ENCODE data around the gene ARHGDIG. TPM values are rescaled to one million over a fixed set of nuclear protein-coding genes. Genes with fewer than 3 reads are reported as not detected.

Gene ARHGDIG
- total RNA-seq, 2 donors from 2014 or later, result 2.4 to 6.5 TPM

DNA sequence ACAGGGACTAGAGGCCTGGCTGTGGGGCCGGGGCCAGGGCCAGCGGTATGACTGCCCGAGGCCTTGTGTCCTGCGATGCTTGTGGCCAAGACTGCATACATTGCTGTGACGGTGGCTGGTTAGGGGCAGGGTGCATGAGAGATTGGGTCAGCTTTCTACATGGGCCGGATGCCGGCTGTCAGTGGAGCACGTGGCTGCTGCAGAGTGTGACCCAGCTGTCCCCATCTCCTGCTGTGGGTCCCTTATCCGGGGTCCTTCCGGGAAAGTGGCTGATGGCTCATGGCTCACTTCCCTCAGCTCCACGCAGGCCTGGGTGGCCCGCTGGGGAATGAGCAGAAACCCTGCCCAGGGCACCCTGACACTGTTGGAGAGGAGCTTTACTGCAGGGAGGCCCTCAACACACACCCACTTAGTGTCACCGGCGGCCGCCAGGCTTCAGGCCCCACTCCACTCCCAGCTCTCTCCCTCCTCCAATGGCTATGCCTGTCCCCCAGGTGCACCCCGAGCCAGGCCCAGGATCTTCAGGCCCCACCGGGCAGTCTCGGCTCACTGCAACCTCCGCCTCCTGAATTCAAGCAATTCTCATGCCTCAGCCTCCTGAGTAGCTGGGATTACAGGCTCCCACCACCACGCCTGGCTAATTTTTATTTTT is 3.8 kb upstream of the ARHGDIG start:
- DNase-seq, result no peak
- no peak for ATAC-seq
- intact Hi-C loops (cut with DNase I, micrococcal nuclease), result no loop called here

GRCh38 chr16:278863-279366 is 1.5 kb upstream of the ARHGDIG start:
- no peak for DNase-seq
- ATAC-seq, result peak; percentile 35
- intact Hi-C loops (cut with DNase I, micrococcal nuclease), result no loop called here

- intact Hi-C loops (cut with DNase I, micrococcal nuclease), result no loop called here
Measured at GRCh38 chr16:279531-279930, 860 bp upstream of the ARHGDIG start.

GRCh38 chr16:280005-280460 is 358 bp upstream of the ARHGDIG start:
- DNase-seq, result no peak
- intact Hi-C loops (cut with DNase I, micrococcal nuclease), result no loop called here
- no peak for ATAC-seq

More at GRCh38 chr16:279531-279930, 860 bp upstream of the ARHGDIG start:
- no peak for DNase-seq
- ATAC-seq, result no peak

DNA sequence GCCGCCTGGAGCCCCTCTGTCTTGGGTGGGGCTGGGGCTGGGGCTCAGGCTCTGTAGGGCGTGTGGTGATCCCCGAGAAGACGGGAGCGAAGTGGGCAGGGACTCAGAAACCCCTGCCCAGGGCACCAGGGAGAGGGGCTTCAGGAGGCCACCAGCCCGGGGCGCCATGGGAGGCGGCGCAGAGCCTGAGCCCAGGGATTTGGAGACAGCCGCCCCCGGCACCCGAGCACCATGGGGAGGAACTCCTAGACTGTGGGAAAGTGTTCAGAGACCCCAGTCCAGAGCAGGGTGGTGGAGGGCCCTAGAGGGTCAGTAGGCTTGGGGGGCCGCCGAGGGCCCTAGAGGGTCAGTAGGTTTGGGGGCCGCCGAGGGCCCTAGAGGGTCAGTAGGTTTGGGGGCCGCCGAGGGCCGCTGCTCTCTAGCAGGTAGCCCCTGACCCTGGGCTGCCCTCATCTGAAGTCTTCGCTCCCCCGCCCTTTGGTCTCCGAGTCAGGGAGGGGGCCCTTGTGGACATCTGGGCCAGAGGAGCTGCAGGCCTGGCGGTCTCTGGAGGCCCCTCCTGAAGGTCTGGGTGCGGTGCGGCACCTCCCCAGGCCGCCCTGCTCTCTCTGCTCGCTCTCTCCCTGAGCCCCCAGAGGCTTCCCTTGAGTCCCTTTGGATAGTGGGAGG is 734 bp downstream of the ARHGDIG start:
- ATAC-seq (no peak), DNase-seq (no peak)
- intact Hi-C loops (cut with DNase I, micrococcal nuclease), result no loop called here

GRCh38 chr16:281660-282255 is 1.4 kb downstream of the ARHGDIG start:
- ATAC-seq (no peak), DNase-seq (no peak)
- intact Hi-C loops (cut with DNase I, micrococcal nuclease), result no loop called here

GRCh38 chr16:282491-282890 is 2.1 kb downstream of the ARHGDIG start:
- no peak for DNase-seq
- intact Hi-C loops (cut with DNase I, micrococcal nuclease), result no loop called here
- no peak for ATAC-seq

GRCh38 chr16:283033-283805 is 2.8 kb downstream of the ARHGDIG start, which contains the start of gene PDIA2:
TSS of gene PDIA2 (plus strand) at chr16:283164. CDS start at chr16:283170, 6 bp downstream.
- peak; percentile 23 for ATAC-seq
- DNase-seq, result no peak
- intact Hi-C loops (cut with DNase I, micrococcal nuclease), result no loop called here

DNA sequence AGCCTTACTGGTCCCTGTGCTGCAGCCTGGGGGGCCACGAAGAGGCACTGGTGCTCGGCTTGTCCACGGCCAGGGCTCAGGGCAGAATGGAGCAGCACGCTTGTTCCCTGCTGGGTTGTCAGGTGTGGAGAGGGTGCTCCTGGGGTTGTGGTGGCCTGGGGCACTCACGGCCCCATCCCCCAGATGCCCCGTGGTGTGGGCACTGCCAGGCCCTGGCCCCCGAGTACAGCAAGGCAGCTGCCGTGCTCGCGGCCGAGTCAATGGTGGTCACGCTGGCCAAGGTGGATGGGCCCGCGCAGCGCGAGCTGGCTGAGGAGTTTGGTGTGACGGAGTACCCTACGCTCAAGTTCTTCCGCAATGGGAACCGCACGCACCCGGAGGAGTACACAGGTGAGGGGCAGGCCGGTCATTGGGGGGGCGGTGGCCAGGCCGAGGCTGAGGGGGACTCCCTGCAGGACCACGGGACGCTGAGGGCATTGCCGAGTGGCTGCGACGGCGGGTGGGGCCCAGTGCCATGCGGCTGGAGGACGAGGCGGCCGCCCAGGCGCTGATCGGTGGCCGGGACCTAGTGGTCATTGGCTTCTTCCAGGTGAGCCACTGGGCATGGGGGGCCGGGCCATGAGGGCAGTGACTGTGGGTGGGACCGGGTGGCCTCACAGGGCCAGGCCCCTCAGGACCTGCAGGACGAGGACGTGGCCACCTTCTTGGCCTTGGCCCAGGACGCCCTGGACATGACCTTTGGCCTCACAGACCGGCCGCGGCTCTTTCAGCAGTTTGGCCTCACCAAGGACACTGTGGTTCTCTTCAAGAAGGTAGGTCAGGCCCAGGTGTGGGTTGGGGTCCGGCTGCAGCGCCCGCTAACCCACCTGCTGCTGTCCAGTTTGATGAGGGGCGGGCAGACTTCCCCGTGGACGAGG is 4.1 kb downstream of the ARHGDIG start:
- intact Hi-C loops (cut with DNase I, micrococcal nuclease), result no loop called here
- DNase-seq (no peak), ATAC-seq (no peak)

DNA sequence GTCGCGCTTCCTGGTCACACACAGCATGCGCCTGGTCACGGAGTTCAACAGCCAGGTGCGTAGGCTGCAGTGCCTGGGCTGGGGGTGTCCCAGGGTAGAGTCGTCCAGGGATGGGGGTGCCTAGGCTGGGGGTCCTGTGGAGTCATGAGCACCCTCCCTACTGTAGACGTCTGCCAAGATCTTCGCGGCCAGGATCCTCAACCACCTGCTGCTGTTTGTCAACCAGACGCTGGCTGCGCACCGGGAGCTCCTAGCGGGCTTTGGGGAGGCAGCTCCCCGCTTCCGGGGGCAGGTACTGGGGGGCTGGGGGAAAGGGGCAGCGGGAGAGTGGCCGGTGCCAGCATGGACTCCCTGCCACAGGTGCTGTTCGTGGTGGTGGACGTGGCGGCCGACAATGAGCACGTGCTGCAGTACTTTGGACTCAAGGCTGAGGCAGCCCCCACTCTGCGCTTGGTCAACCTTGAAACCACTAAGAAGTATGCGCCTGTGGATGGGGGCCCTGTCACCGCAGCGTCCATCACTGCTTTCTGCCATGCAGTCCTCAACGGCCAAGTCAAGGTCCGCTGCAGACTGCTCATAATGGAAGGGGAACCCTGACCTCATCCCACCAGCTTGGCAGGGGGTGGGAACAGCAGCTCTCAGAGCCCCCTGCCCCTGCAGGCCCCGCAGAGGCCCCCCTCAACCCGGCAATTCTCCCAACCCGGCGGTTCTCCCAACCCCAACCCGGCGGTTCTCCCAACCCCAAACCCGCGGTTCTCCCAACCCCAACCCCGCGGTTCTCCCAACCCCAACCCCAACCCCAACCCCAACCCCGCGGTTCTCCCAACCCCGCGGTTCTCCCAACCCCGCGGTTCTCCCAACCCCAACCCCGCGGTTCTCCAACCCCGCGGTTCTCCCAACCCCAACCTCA is 5.0 kb downstream of the ARHGDIG start:
- intact Hi-C loops (cut with DNase I, micrococcal nuclease), result no loop called here
- no peak for ATAC-seq

DNA sequence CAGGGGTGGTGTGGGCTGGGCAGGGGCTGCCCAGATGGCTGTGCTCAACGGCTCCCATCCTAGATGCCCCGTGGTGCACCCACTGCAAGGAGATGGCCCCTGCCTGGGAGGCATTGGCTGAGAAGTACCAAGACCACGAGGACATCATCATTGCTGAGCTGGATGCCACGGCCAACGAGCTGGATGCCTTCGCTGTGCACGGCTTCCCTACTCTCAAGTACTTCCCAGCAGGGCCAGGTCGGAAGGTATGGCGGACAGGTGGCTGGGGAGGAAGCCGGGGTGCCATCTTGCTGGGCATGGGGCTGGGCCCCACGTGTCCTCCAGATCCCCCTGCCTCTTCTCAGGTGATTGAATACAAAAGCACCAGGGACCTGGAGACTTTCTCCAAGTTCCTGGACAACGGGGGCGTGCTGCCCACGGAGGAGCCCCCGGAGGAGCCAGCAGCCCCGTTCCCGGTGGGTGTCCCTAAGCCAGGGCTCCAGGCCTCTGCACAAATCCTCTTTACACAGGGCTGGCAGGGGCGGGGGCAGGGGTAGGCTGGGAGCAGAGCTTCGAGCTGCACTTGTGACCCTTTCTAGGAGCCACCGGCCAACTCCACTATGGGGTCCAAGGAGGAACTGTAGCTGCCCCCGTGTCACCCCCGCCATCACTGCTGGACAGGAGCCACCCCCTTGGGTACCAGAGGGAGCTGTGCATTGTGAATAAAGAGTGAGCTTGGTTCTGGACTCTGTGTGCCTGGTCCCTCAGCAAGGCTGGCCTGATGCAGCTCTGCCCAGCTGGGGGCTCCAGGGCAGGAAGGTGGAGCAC is 6.3 kb downstream of the ARHGDIG start:
- ATAC-seq, result no peak
- DNase-seq, result no peak
- intact Hi-C loops (cut with DNase I, micrococcal nuclease), result no loop called here

More for the DNA sequence above, 5.0 kb downstream of the ARHGDIG start:
- DNase-seq, result no peak

DNA sequence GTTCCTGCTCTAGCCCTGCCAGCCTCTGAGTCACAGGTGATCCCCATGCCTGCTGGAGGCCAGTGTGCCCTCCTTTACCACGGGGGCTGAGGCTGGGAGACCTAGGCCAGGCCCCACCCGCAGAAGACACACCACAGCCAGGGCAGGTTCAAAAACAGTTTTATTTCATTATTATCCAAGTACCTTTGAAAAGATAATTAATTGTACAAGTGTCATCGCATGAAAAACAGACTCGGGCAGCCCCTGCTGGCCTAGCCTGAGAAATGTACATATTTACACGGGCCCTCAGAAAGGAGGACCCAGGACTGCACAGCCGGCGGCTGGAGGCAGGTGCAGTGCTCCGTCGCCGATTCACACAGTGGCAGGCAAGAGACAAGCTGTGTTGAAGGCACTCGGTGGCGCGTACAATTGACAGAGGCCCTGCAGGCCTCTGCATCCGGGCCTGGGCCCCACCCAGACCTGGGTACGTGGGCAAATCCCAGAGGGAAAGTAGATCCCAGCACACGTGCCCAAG is 7.0 kb downstream of the ARHGDIG start:
- no peak for ATAC-seq
- no peak for DNase-seq
- intact Hi-C loops (cut with DNase I, micrococcal nuclease), result no loop called here

- intact Hi-C loops (cut with DNase I, micrococcal nuclease), result no loop called here
- ATAC-seq, result no peak
- no peak for DNase-seq
Measured at GRCh38 chr16:287981-288920, 7.9 kb downstream of the ARHGDIG start.

- DNase-seq, result no peak
- no peak for ATAC-seq
- intact Hi-C loops (cut with DNase I, micrococcal nuclease), result no loop called here
Measured at GRCh38 chr16:289395-289997, 9.1 kb downstream of the ARHGDIG start.
